ENCODE data around the gene LRRC27. TPM values are rescaled to one million over a fixed set of nuclear protein-coding genes. Genes with fewer than 3 reads are reported as not detected.
A peak's percentile ranks its signal among the peaks of the same experiment; 100 is the strongest.

Gene LRRC27
- total RNA-seq, 3 donors from 2014 or later = 6.2 to 19.3 (median 8.2) TPM

- Histone ChIP-seq H3K4me3 (no peak overlapping the region), H3K27ac (no peak overlapping the region), H3K27me3 (no peaks in the 10 kb centered on the region), H3K4me1 (no peaks in the 10 kb centered on the region), H3K36me3 (no peaks in the 10 kb centered on the region), H3K9me3 (no peaks in the 10 kb centered on the region)
- TF ChIP-seq POLR2A (IDR thresholded peaks at IDR 0.05) = no peak
- TF ChIP-seq, protein P1, sequence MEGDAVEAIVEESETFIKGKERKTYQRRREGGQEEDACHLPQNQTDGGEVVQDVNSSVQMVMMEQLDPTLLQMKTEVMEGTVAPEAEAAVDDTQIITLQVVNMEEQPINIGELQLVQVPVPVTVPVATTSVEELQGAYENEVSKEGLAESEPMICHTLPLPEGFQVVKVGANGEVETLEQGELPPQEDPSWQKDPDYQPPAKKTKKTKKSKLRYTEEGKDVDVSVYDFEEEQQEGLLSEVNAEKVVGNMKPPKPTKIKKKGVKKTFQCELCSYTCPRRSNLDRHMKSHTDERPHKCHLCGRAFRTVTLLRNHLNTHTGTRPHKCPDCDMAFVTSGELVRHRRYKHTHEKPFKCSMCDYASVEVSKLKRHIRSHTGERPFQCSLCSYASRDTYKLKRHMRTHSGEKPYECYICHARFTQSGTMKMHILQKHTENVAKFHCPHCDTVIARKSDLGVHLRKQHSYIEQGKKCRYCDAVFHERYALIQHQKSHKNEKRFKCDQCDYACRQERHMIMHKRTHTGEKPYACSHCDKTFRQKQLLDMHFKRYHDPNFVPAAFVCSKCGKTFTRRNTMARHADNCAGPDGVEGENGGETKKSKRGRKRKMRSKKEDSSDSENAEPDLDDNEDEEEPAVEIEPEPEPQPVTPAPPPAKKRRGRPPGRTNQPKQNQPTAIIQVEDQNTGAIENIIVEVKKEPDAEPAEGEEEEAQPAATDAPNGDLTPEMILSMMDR (IDR thresholded peaks at IDR 0.05) = no peak
- no peak for TF ChIP-seq POLR2AphosphoS5 (IDR thresholded peaks at IDR 0.05)
- no peak for DNase-seq (ENCODE audit: low spot score in 2 of 2)
- intact Hi-C loops (cut with DNase I; ENCODE audit: low total_unique reads) = no loop called here
These were observed 29.6 kb downstream of the LRRC27 start for GRCh38 chr10:132361581-132362101.

GRCh38 chr10:132362151-132362611, 30.2 kb downstream of the LRRC27 start:
- Histone ChIP-seq H3K9me3 (no peaks in the 10 kb centered on the region), H3K36me3 (no peaks in the 10 kb centered on the region), H3K4me3 (no peak overlapping the region), H3K4me1 (no peaks in the 10 kb centered on the region), H3K27ac (no peak overlapping the region), H3K27me3 (no peaks in the 10 kb centered on the region)
- intact Hi-C loops (cut with DNase I; ENCODE audit: low total_unique reads) = no loop called here
- TF ChIP-seq POLR2AphosphoS5 (IDR thresholded peaks at IDR 0.05) (no peak), POLR2A (IDR thresholded peaks at IDR 0.05) (no peak)
- TF ChIP-seq, protein P1 (IDR thresholded peaks at IDR 0.05) = no peak
- no peak for DNase-seq (ENCODE audit: low spot score in 2 of 2)

- H3K27ac ChIP-seq = no peak overlapping the region
- no peak for TF ChIP-seq POLR2A (IDR thresholded peaks at IDR 0.05)
- TF ChIP-seq, protein P1 (IDR thresholded peaks at IDR 0.05) = no peak
- no peak for TF ChIP-seq POLR2AphosphoS5 (IDR thresholded peaks at IDR 0.05)
- no peaks in the 10 kb centered on the region for H3K36me3 ChIP-seq
- intact Hi-C loops (cut with DNase I; ENCODE audit: low total_unique reads) = no loop called here
- DNase-seq (ENCODE audit: low spot score in 2 of 2) = no peak
- no peaks in the 10 kb centered on the region for H3K4me1 ChIP-seq
- no peak overlapping the region for H3K4me3 ChIP-seq
- H3K9me3 ChIP-seq = no peaks in the 10 kb centered on the region
- no peaks in the 10 kb centered on the region for H3K27me3 ChIP-seq
These were observed 31.4 kb downstream of the LRRC27 start for GRCh38 chr10:132363376-132363775.

GRCh38 chr10:132363921-132364593, 32.1 kb downstream of the LRRC27 start:
- no peak overlapping the region for H3K27ac ChIP-seq
- DNase-seq (ENCODE audit: low spot score in 2 of 2) = no peak
- no peaks in the 10 kb centered on the region for H3K27me3 ChIP-seq
- H3K4me1 ChIP-seq = no peaks in the 10 kb centered on the region
- TF ChIP-seq, protein P1 (IDR thresholded peaks at IDR 0.05) = no peak
- no peak for TF ChIP-seq POLR2AphosphoS5 (IDR thresholded peaks at IDR 0.05)
- no peak for TF ChIP-seq POLR2A (IDR thresholded peaks at IDR 0.05)
- no peaks in the 10 kb centered on the region for H3K36me3 ChIP-seq
- H3K9me3 ChIP-seq = no peaks in the 10 kb centered on the region
- no peak overlapping the region for H3K4me3 ChIP-seq
- intact Hi-C loops (cut with DNase I; ENCODE audit: low total_unique reads) = no loop called here

DNA sequence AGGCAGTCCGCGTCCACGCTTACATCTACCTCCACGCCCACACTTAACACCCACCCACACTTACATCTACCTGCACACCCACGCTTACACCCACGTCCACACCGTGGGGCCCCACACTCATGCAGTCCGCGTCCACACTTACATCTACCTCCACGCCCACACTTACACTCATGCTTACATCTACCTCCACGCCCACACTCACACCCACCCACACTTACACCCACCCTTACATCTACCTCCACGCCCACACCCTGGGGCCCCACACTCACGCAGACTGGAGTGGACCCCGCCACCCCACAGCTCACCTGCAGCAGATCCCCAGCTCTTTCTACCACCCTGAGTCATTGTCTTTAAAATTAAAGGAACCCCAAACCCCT, 32.6 kb downstream of the LRRC27 start:
- TF ChIP-seq, protein P1 (IDR thresholded peaks at IDR 0.05) = no peak
- no peak for TF ChIP-seq POLR2A (IDR thresholded peaks at IDR 0.05)
- TF ChIP-seq POLR2AphosphoS5 (IDR thresholded peaks at IDR 0.05) = no peak
- H3K27me3 ChIP-seq = no peaks in the 10 kb centered on the region
- DNase-seq (ENCODE audit: low spot score in 2 of 2) = peak in 1 of 2 donors; percentile 36
- no peaks in the 10 kb centered on the region for H3K9me3 ChIP-seq
- H3K27ac ChIP-seq = no peak overlapping the region
- no peaks in the 10 kb centered on the region for H3K36me3 ChIP-seq
- no peaks in the 10 kb centered on the region for H3K4me1 ChIP-seq
- intact Hi-C loops (cut with DNase I; ENCODE audit: low total_unique reads) = no loop called here
- no peak overlapping the region for H3K4me3 ChIP-seq

Measured in breast epithelium (tissue), 4 donors.